GM04503 (cell line): ENCODE results near the gene PKN1.

Experiments used
- DNase-seq: peaks from one replicate; pipeline ENCODE4 v3.0.0-alpha.2; 2012; ENCODE audit warnings: low read depth

PKN1 gene

GRCh38 chr19:14467391-14467790 lies 34.3 kb downstream of the PKN1 start:
- no peak for DNase-seq

GRCh38 chr19:14467816-14468215 lies 34.7 kb downstream of the PKN1 start:
- no peak for DNase-seq

GRCh38 chr19:14470031-14470876 lies 37.1 kb downstream of the PKN1 start:
- no peak for DNase-seq

- no peak for DNase-seq
Measured at GRCh38 chr19:14471436-14472187, 38.5 kb downstream of the PKN1 start.

- no peak for DNase-seq
Measured at GRCh38 chr19:14472202-14472938, 39.3 kb downstream of the PKN1 start.

GRCh38 chr19:14473073-14473977 lies 40.2 kb downstream of the PKN1 start:
- no peak for DNase-seq

GRCh38 chr19:14473978-14474578 lies 41.0 kb downstream of the PKN1 start:
- no peak for DNase-seq

GRCh38 chr19:14474827-14475226 lies 41.7 kb downstream of the PKN1 start:
- DNase-seq, result no peak

GRCh38 chr19:14475251-14476073 lies 42.4 kb downstream of the PKN1 start, which contains the start of gene PTGER1:
PTGER1 (minus strand) TSS chr19:14475354; CDS start chr19:14474320, 1,034 bp downstream.
- no peak for DNase-seq

GRCh38 chr19:14476327-14476672 lies 43.2 kb downstream of the PKN1 start:
- DNase-seq, result no peak

- DNase-seq, result peak; percentile 42
Measured at GRCh38 chr19:14476673-14477401, 43.7 kb downstream of the PKN1 start.

- no peak for DNase-seq
Measured at GRCh38 chr19:14477418-14478112, 44.5 kb downstream of the PKN1 start.

- DNase-seq, result no peak
Measured at GRCh38 chr19:14478113-14478545, 45.0 kb downstream of the PKN1 start.

GRCh38 chr19:14479309-14479974 lies 46.3 kb downstream of the PKN1 start:
- no peak for DNase-seq

GRCh38 chr19:14479975-14480699 lies 47.0 kb downstream of the PKN1 start:
- no peak for DNase-seq

GRCh38 chr19:14480700-14481079 lies 47.6 kb downstream of the PKN1 start:
- DNase-seq, result no peak

GRCh38 chr19:14482172-14482941 lies 49.3 kb downstream of the PKN1 start:
- no peak for DNase-seq
